AG04449 (cell line): ENCODE data around the gene TM7SF2.

Source experiments
- CTCF ChIA-PET: fragments of 350-600 bp; formaldehyde crosslinking; extraction: SDS; loops from one replicate; lab custom pipeline; 2021; ENCODE audit warnings: antibody characterized with exemption; lab: Yijun Ruan, JAX
- POLR2A ChIA-PET: fragments of 400-600, 350-600 bp; formaldehyde crosslinking; extraction: SDS; loops from one replicate; lab custom pipeline; 2020; ENCODE audit warnings: antibody characterized with exemption, inconsistent platforms; lab: Yijun Ruan, JAX
- DNase-seq: peaks from one replicate; pipeline ENCODE4 v3.0.0-alpha.2; 2010; ENCODE audit warnings: low read depth, low spot score
- H3K4me3 ChIP-seq: 2 replicates; pipeline ENCODE4 v1.5.1; 2011; ENCODE audit warnings: low read depth, mild to moderate bottlenecking, control low read depth, low read length
- TF ChIP-seq, protein P1 (sequence below): IDR thresholded peaks from one replicate; pipeline ENCODE4 v1.5.1; 2011; ENCODE audit warnings: mild to moderate bottlenecking, moderate library complexity, low read length, control low read depth, inconsistent platforms; ENCODE audit not compliant: insufficient read depth; ENCODE audit errors: missing control alignments

TM7SF2 gene

GRCh38 chr11:65124480-65125196 is 13.0 kb downstream of the TM7SF2 start:
- ChIA-PET CTCF (interaction anchor here (0.9 to 1.4 kb wide), 2 partner anchors 11 to 12 kb away, joined by 4 read pairs; no protein-coding TSS in a partner anchor), POLR2A (interaction anchor here (0.7 to 2.2 kb wide), 2 partner anchors 10 to 16 kb away, joined by 3 to 7 read pairs; no protein-coding TSS in a partner anchor)
- TF ChIP-seq, protein P1, sequence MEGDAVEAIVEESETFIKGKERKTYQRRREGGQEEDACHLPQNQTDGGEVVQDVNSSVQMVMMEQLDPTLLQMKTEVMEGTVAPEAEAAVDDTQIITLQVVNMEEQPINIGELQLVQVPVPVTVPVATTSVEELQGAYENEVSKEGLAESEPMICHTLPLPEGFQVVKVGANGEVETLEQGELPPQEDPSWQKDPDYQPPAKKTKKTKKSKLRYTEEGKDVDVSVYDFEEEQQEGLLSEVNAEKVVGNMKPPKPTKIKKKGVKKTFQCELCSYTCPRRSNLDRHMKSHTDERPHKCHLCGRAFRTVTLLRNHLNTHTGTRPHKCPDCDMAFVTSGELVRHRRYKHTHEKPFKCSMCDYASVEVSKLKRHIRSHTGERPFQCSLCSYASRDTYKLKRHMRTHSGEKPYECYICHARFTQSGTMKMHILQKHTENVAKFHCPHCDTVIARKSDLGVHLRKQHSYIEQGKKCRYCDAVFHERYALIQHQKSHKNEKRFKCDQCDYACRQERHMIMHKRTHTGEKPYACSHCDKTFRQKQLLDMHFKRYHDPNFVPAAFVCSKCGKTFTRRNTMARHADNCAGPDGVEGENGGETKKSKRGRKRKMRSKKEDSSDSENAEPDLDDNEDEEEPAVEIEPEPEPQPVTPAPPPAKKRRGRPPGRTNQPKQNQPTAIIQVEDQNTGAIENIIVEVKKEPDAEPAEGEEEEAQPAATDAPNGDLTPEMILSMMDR, result no peak
- H3K4me3 ChIP-seq, result no peak overlapping the region
- DNase-seq, result no peak

- no peak overlapping the region for H3K4me3 ChIP-seq
- CTCF ChIA-PET, result interaction anchor here (1.4 kb wide), 1 partner anchor 141 kb away, joined by 3 read pairs; no protein-coding TSS in a partner anchor
- TF ChIP-seq, protein P1, result no peak
- no peak for DNase-seq
- POLR2A ChIA-PET, result interaction anchor here (2.2 kb wide), 1 partner anchor 10 kb away, joined by 7 read pairs; no protein-coding TSS in a partner anchor
Measured at GRCh38 chr11:65125197-65126056, 13.8 kb downstream of the TM7SF2 start.

DNA sequence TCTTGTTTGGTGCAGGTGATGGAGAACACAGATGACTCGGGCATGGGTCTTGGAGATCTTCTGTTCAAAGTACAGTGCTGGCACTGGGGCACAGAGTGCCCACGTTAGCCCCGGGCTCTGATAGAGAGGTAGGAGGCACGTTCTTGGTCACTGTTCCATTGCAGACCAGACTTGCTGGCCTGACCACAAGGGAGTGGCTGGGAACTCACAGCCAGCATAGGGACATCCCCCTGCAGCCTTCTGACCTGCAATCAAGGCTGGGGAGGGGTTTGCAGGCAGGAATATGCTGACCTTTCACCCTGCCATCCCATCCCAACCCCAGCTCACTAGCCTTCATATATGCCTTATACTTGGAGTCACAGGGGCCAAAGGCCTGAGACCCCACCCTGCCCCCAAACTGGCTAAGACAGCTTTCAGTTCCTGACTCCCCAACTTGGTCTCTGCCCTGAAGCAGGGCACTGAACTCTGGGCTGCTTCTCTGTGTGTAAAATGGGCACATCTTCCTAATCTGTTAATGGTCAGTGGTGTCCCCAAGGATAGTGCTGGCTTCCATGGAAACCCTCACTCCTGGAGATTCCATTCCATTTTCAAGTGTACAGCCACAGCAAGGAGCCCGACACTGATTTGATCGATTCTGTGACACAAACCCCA is 15.1 kb downstream of the TM7SF2 start:
- ChIA-PET POLR2A (interaction anchor here (2.2 kb wide), 1 partner anchor 8 kb away, joined by 7 read pairs; no protein-coding TSS in a partner anchor), CTCF (interaction anchor here (1.0 to 1.4 kb wide), 3 partner anchors 13 to 139 kb away, joined by 3 read pairs; no protein-coding TSS in a partner anchor)
- no peak overlapping the region for H3K4me3 ChIP-seq
- no peak for DNase-seq
- TF ChIP-seq, protein P1, result no peak

DNA sequence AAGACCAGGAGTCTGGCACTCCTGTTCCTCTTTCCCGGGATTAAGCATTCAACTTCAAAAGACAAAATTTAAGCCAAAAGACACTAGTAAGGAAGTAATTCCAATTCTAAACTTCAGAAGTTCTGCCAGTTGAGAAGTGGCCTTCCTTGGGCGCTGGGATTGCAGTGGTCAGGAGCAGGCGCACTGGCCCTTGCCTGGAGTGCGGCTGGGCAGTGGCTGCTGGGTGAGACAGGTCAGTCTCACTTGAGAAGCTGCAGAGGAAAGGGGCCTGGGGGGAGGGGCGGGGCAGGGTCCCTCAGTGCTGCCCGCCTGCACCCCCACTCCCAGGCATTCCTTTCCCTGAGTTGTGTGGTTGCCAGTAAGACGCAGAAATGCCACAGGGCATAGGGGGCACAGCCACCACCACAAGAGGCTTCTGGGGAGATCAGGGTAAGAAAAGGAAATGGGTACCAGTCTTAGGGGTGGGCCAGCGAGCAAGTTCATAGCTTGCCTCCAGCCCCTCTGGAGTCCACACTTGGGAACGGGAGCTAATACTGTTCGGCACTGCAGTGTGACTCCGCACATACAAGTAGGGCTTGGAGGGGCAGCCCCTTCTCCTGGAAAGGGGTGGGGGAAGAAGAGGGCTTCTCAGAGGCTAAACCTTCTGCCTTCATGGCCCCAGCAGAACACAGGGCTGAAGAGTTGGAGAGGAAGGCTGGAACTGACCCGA is 16.0 kb downstream of the TM7SF2 start:
- H3K4me3 ChIP-seq, result no peak overlapping the region
- ChIA-PET CTCF (interaction anchor here (1.0 to 1.9 kb wide), 4 partner anchors 10 to 113 kb away, joined by 3 to 11 read pairs (median 4); partner anchors contain the start of genes ARL2, TM7SF2 and ZNHIT2), POLR2A (interaction anchor here (0.6 kb wide), 1 partner anchor 63 kb away, joined by 3 read pairs; no protein-coding TSS in a partner anchor)
- no peak for DNase-seq
- TF ChIP-seq, protein P1, result no peak
